ENCODE data around the gene UBR1. TPM values are rescaled to one million over a fixed set of nuclear protein-coding genes. Genes with fewer than 3 reads are reported as not detected.
"Not testable (repeated sequence)": the region's sequence is repeated elsewhere in the genome, so short reads cannot be mapped to it uniquely, and the experiment has no call there.

UBR1 gene
- total RNA-seq, 1 donor from 2014 or later = 32.5 TPM

GRCh38 chr15:42955518-42955917, 150.3 kb downstream of the UBR1 start:
- intact Hi-C loops (cut with DNase I) = no loop called here
- Histone ChIP-seq H3K9me3 (no peaks in the 10 kb centered on the region), H3K27me3 (ENCODE audit: low read depth) (no peaks in the 10 kb centered on the region), H3K36me3 (peaks cover 100% of the 10 kb centered on the region), H3K27ac (no peak overlapping the region), H3K4me3 (no peak overlapping the region), H3K4me1 (no peaks in the 10 kb centered on the region)
- no peak for TF ChIP-seq CTCF (IDR thresholded peaks at IDR 0.05)
- ATAC-seq (no peak), DNase-seq (no peak)

GRCh38 chr15:42954291-42954690, 151.5 kb downstream of the UBR1 start:
- ATAC-seq (no peak), DNase-seq (no peak)
- Histone ChIP-seq H3K27me3 (ENCODE audit: low read depth) (no peaks in the 10 kb centered on the region), H3K4me1 (no peaks in the 10 kb centered on the region), H3K36me3 (peaks cover 100% of the 10 kb centered on the region), H3K27ac (no peak overlapping the region), H3K9me3 (no peaks in the 10 kb centered on the region), H3K4me3 (no peak overlapping the region)
- intact Hi-C loops (cut with DNase I) = no loop called here
- TF ChIP-seq CTCF (IDR thresholded peaks at IDR 0.05) = no peak

DNA sequence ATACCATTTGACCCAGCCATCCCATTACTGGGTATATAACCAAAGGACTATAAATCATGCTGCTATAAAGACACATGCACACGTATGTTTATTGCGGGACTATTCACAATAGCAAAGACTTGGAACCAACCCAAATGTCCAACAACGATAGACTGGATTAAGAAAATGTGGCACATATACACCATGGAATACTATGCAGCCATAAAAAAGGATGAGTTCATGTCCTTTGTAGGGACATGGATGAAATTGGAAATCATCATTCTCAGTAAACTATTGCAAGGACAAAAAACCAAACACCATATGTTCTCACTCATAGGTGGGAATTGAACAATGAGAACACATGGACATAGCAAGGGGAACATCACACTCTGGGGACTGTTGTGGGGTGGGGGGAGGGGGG, 156.9 kb downstream of the UBR1 start:
- H3K4me1 ChIP-seq; H3K27me3 ChIP-seq (ENCODE audit: low read depth); H3K27ac ChIP-seq; intact Hi-C loops (cut with DNase I); DNase-seq; ATAC-seq; H3K4me3 ChIP-seq; H3K9me3 ChIP-seq: not testable (repeated sequence)
- H3K36me3 ChIP-seq = peaks cover 78% of the 10 kb centered on the region

- Histone ChIP-seq H3K27me3 (ENCODE audit: low read depth) (no peaks in the 10 kb centered on the region), H3K4me3 (no peak overlapping the region), H3K27ac (no peak overlapping the region), H3K4me1 (no peaks in the 10 kb centered on the region), H3K9me3 (no peaks in the 10 kb centered on the region), H3K36me3 (peaks cover 24% of the 10 kb centered on the region)
- TF ChIP-seq CTCF (IDR thresholded peaks at IDR 0.05) = no peak
- DNase-seq (no peak), ATAC-seq (no peak)
- intact Hi-C loops (cut with DNase I) = no loop called here
These were observed 165.3 kb downstream of the UBR1 start for GRCh38 chr15:42940527-42940926.

GRCh38 chr15:42939841-42940240, 166.0 kb downstream of the UBR1 start:
- no peak for ATAC-seq

GRCh38 chr15:42937143-42937542, 168.7 kb downstream of the UBR1 start:
- Histone ChIP-seq H3K36me3 (no peaks in the 10 kb centered on the region), H3K27ac (no peak overlapping the region), H3K27me3 (ENCODE audit: low read depth) (no peaks in the 10 kb centered on the region), H3K9me3 (no peaks in the 10 kb centered on the region), H3K4me1 (no peaks in the 10 kb centered on the region), H3K4me3 (no peak overlapping the region)
- ATAC-seq (no peak), DNase-seq (no peak)
- TF ChIP-seq CTCF (IDR thresholded peaks at IDR 0.05) = no peak
- intact Hi-C loops (cut with DNase I) = no loop called here

More at GRCh38 chr15:42939841-42940240, 166.0 kb downstream of the UBR1 start:
- peaks cover 17% of the 10 kb centered on the region for H3K36me3 ChIP-seq
- no peak for TF ChIP-seq CTCF (IDR thresholded peaks at IDR 0.05)
- no peaks in the 10 kb centered on the region for H3K9me3 ChIP-seq
- H3K4me1 ChIP-seq = no peaks in the 10 kb centered on the region
- DNase-seq = no peak
- no peaks in the 10 kb centered on the region for H3K27me3 ChIP-seq (ENCODE audit: low read depth)
- H3K4me3 ChIP-seq = no peak overlapping the region
- no peak overlapping the region for H3K27ac ChIP-seq
- intact Hi-C loops (cut with DNase I) = no loop called here
